HG03108 (cell line): Measurements from ENCODE around the gene SLC9A9.

Experiments used
- ATAC-seq: cut with Tn5 transposase; IDR thresholded peaks from one replicate; pipeline ENCODE4 v1.9.1; 2021; ENCODE audit warnings: moderate library complexity; ENCODE audit not compliant: unreplicated experiment

SLC9A9 gene

DNA sequence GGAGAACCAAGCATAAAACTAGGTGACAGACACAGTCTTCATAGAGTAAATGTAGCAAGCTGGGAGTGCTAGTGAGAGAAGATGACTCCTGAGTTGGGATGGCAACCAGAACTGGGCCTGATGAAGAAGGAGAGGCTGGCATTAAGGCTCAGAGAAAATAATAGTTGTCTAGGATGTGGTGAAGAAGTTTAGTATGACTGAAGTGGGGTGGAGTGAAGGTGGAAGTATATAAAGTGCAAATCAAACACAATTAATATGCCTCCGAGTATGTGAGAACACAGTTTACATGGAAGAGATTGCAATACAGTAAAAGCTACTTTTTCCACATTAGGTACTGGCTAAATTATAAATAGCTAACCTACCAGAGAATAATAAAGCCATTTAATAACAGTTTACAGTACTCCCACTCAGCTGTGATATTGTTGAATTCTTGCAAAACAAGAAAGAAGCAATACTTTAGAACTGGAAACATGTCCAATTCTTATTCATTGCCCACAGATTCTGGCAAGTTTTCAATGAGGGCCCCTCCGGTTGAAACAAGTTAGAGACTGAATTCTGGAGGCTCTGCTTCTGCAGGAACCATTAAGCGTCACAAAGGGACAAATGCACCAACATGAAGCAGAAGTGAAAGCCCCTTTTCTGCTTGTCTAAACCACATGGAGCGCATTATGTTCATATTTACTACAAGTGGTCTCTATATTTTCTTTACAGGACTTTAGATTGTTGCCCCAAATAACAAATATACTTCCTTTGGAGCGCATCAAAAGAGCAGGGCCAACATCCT lies 243.7 kb downstream of the SLC9A9 start:
- peak; percentile 78 for ATAC-seq

DNA sequence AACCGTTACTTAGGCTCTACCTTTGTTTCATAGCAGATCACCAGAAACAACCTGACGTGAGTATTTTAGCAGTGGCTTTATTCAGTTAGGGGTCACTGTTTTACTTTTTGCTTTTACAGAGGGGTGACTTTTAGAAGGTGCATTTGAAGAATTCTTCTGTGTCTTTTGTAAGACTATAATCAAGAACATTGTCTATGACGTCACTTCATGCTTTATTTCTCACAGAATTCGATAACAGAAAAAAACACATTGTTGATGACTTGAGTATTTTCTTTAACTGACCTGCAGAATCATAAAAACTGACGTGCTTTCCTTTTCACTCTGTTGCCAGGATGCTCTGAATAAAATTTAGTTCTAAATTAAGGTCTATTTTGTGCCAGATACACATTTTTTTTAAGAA lies 244.5 kb downstream of the SLC9A9 start:
- no peak for ATAC-seq

DNA sequence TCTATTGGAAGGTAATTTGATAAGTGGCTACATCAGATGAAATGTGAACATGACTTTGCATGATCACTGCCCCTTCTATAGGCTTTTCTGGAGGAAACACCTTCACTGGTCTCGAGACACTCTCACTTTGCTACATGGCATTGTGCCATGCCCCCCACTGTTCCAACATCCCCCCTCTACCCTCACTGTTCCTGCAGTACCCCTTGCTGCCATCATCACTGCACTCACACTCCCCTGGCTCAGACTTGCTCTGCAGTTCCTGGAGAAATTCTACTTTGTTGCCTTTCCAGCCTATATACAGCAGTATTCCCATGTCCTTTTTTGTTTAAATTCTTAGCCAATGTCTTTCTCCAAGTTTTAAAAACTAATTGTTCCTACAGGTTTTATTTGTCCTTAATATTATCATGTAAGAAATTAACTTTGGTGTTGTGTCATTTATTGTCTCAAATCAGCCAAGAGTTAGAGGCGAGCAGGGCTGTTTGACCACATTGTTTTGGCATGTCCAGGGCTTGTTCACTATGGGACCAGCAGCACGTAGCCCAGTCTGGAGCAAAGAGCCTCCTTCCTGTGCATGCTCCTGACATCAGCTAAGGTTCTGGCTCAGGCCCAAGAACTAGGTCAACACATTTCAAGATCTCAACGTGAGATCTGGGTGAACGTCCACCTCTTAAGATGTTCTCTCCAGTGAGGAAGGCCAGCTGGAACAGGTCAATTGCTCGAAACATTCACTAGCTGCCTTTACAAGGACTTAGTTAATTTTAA lies 246.4 kb downstream of the SLC9A9 start:
- no peak for ATAC-seq

DNA sequence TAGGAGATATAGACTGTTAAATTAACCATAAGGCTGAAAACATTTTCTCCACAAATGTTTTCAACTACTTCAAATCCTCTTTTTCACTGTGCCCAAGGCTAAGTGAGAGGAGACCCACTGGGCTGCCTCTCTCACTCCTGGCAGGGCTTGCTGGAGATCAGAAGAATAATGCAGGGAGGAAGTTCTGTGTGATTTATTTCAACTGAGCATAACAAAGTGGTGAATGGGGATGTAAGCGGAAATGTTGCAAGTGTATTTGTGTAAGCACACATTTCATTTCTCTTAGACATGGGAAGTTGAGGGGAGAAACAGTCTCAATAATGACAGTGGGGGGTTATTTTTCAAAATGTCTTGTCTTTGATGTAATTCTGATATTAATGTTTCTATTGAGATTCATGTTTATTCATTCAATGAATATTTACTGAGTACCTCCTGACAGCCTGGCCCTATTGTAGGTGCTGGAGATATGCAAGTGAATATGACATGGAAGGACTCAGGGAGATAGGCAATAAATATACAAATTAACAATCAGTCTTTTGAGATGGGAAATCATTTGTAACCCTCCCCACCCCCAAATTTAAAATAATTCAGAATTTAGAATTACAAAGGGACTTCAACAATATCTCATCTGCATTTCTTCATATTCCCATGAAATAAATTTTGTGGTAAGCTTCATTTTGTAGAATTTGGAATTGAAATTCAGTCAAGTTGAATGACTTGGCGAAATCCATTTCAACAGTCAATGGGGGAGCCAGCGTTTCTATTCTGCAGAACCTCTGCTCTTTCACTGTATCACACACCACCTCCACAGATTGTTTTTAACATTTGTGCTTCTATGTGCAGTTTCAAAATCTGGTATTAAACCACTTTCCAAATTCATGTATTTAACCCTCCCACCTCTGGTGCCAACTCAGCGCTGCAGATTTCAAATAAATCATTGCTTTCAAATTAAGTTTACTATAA lies 247.2 kb downstream of the SLC9A9 start:
- no peak for ATAC-seq

DNA sequence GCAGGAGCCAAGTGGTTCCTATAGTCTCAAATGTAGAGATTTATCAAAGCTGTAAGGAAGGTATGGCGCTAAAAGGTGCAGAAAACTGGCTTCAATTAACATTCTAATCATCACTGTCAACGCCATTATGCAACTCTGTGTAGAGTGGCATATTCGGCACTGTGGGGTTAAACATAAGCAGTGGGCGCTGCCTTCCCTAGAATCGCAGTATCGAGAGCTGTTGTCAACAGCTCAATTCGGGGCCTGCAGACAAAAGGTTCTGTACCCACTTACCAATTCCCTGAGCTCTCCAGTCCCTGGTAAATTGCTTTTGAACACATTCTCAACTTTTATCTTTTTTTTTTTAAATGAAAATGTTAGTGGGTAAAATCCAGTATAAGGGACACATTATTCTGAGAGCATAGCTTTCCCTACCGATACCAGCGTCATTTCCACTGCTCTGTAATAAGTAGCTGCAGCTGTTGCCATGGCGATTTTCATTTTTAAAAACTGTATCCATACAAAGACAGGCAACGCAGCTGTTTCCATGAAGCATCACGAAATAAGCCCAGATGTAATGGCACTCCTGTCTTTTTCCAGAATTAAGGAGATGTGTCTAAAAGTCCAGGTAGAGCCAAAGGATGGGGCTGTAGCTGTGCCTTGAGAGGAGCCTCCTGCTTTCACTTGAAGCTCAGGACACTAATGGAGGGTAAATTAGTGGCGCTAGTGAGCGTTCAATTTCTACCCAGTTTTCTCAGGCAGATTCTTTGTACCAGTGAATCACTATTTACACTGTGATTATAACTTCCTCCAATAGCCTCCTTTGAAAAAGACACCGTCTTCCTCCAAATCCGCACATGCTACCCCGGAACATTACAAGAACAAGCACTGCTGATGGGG lies 250.3 kb downstream of the SLC9A9 start:
- no peak for ATAC-seq

DNA sequence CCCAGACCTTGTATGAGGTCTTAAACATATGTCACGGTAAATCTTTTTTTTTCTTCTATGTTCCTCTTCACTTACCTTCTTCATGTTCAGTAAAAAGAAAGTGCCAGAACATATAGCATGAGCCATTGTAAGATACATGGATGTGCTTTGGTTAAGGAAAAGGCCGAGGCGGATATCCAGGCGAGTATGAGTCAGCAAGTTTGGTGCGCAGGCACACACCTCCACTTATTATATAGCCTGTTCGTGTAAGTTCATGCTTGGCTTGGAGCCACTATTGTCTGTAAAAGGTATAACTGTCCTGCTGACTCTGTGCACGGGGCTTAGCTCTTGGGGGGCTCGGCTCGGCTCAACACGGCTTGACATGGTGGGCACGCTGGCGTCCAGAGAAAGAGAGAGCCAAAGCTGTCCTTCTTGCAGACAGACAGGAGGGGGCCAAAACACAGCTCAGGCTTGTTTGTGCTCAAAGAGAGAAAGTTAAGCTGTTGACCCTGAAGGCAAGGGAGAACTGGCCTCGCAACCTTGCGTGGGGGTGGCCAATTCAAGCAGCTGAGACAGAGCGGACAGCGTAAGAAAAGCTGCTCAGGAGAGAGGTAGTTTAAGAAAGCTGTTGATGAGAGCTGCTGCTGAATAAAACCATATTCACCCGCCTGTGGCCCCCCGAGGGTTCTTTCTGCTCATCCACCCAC lies 251.2 kb downstream of the SLC9A9 start:
- ATAC-seq: no peak

DNA sequence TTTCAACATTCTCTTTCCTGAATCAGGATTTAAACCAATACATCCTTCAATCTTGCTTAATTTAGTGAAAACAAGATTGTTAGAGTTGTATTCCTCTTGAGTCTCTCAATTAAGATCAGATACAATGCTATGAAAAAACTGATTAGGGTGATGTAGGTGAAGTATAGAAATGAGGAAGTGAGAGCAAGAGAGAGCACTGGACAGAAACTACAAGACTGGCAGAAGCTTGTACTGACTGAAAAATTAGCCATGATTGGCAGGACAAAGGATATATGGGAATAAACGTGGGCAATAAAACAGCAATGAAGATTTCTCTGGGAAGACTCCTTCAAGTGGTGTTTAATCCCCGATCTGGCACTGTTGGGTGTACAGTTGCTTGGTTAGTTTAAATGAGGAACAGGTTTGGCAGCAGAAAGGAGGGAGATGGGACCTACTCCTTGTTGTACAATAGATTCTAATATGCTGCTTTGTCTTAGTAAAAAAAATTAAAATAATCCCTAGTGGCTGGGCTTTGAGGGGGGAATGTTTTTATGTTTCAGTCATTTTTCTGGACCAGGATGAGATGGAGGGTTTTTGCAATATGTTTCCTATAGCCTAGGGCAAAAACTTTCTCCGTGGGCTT lies 252.7 kb downstream of the SLC9A9 start:
- peak; percentile 96 for ATAC-seq

DNA sequence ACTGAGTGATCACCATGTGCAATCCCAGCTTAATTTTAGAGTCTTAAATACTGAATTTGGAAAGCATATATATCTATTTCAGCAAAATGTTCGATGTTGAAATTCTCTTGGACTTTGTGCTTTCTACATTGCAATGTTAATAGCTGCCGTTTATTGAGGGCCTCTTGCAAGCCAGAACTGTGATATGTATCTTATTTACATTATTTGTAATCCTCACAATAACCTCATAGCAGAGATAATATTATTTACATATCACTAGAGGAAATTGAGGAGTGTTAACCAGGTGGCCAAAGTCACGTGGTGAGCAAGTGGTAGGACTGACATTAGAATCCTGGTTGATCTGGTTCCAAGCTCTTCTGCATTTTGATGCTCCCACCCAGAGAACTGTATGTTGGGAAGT lies 254.1 kb downstream of the SLC9A9 start:
- no peak for ATAC-seq

DNA sequence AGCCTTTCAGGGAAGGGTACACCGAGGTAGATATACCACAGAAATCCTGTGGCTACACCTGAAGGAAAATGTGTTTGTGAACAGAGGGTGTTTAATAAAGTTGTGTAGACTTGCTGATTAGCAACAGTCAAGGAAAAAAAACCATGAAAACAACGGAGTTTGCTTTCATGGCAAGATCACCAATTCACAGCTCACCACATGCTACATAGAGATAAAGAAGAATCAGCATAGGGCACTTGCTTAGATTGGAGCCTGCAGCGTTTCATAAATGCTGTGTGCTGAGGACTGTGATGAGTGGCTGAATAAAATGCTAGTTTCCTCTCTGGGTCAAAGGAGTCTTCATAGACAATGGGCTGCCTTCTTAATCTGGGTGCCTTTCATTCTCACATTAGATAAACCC lies 257.6 kb downstream of the SLC9A9 start:
- ATAC-seq: no peak

DNA sequence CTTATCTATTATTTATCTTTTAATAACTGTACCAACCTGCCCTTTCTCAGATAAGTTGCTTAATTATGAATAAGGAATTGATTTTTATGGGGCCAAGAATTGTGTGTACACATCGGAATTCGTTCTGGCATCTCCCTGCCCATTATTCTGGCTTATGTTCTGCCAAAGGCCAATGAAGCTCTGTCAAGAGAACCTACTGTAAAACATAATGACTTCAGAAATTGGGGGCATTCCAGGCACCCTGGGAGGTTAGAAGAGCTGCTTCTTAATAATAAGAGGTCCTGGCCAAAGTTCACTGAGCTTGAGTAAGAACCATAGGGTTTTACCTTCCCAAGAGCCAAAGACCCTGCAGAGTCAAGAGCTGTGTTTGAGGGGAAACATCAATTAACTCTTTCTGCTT lies 261.7 kb downstream of the SLC9A9 start:
- no peak for ATAC-seq

DNA sequence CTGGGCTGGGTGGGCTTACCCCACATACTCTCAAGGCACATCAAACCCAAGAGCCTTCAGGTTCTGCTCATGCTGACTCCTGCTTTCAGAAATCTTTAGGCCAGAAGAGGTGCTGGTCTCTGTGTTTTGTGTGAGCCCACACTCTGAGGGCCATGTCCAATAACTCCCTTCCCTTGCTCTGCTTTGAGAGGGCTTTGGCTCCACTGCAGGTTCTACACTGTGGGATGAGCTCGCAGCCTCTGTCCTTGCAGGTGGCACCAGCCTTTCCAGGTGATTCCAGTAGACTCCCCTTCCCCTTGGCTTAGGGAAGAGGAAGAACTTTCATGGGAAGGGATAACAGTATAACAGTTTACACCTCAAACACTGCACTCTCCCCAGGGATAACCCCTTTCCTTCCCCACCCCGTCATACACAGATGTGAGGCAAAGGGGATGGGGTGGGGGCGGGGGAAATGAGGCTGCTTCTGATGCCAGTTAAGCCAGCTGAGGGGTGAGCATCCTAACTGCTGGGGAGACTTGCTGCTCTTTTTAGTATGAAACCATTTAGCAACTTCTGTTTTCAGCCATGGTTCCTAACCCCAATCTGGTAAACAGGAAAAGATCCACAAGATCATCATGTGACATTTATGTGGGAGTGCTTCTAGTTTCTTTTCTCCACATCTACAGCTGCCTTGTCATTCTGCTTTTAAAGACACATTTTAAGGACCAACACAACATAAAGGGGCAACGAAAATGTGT lies 262.4 kb downstream of the SLC9A9 start:
- ATAC-seq: no peak

DNA sequence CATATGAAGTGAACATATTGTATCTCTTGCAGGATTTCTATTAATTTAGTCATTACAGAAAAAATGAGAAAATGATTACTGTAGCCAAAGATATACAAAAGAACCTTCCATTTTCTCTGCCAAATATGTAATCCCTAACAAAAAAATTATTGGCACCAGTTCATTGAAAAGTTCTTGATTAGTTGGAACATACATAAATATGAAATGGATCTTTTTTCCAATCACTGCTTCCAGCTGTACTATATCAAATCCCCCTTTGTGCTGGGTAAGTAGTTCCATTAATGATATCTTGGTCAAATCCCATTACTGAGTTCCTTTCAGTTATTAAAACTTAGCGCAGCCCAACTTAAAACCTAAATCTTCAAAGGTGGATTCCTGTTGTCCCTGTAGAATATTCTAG lies 263.8 kb downstream of the SLC9A9 start:
- no peak for ATAC-seq

DNA sequence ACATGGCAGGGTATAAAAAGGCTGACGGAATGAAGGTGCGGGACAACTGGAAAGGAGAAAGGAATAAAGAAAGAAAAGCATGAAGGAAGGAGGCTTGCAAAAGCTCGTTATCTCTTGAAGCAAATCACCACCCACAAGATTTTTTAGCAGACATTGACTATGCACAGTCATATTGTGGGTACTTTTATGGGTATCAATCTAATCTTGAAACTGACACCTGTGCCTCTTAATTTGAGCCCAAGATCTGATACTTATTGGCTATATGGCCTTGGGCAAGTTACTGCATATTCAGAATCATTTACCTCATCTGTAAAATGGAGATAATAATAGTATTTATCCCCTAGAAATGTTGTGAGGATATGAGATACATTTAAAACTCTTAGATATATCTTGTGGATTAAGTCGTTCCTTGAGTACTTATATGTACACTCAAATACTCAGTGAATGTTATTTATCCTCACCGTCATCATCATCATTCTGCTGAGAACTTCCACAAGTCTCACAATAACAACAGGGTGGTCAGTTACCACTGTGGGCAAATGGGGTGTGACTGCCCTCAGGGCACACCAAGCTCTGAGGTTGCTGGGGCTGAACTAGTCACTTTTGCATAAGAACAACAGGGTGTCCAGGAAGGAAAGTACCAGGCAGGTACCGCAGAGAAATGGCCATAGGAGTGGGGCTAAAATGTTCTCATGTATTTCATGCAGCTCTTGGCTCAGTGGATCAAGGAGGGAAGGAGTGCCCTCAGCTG lies 266.1 kb downstream of the SLC9A9 start:
- no peak for ATAC-seq

DNA sequence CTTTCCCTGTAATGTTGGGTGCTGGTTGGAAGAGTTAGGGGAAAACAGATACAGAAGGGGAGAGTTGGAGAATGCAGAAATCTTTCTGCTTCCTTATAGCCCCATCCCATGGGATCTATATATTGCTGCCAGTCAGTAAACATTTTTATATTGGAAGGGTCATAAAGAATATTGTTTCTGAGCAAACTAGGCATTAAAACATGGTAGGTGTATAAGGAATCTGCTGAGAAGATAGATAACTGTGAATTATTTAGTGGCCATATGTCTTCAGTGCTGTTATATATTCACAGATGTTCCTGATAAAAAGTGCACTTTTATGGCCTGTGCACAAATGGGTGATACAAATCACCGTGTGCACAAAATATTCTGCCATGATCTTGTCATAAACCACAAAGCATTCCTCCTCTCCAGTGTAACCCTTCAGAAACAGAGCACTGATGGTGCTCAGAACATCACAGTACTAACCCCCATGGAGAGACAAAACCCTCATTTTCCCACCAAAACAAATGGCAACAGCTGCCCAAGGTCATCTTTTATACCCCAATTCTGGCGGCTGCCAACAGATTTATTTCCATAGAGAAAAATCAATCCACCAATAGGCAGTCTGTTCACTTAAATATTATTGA lies 269.3 kb downstream of the SLC9A9 start:
- no peak for ATAC-seq

DNA sequence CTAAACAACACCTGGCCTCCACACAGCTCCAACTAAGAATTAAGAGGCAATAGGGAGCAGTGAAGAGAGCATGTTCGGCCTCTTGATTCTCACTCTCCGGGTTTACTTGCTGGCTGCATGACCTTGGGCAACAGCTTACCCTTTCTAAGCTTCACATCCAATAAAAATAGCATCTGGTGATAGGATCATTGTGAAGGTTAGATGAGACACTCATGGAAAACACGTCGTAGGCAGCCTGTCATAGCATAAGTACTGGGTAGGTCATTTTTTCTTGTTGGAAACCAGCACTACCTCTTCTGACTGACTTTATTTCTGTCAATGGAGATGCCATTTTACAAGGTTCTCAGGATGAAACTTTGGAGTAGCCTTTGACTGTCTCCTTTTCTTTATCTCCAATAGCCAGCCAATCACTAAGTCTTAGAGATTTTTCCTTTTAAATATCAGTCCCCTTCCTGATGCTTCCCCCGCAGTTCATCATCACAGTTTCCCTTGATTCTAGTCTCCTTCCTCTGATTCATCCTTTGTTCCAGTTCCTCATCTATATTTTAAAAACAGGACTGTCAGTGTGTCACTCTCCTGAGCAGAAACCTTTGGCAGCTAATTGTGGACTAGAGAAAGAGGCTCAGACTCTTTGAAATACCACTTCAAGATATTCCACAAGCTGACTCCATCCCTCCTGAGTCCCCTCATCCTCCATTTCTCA lies 271.5 kb downstream of the SLC9A9 start:
- no peak for ATAC-seq

DNA sequence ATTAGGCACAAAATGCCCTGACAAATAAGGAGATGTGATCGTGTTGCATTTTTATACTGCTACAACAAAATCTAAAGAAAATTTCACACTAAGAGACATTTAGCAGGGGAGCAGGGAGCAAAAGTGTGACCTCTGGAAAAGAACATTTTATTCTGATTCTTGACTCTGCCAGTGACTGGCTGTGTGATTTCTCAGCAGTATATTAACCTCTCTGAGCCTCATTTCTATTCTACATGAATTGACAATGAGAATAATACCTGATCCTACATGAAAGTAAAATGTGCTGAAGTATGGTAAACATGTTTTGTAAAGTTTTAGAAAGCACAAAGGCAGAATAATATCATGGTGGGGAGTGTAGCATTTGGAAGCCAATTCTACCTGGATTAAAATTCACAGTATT lies 273.3 kb downstream of the SLC9A9 start:
- ATAC-seq: no peak
